Measurements from ENCODE around the gene NBPF9. TPM values are rescaled to one million over a fixed set of nuclear protein-coding genes. Genes with fewer than 3 reads are reported as not detected.
"Not testable (repeated sequence)": the region's sequence is repeated elsewhere in the genome, so short reads cannot be mapped to it uniquely, and the experiment has no call there.

NBPF9 gene
- total RNA-seq, 2 donors from 2014 or later, result 31.2 to 38.1 TPM

- H3K4me3 Mint-ChIP-seq; H3K9me3 Mint-ChIP-seq; DNase-seq; H3K4me1 Mint-ChIP-seq; H3K27me3 Mint-ChIP-seq (ENCODE audit: insufficient read depth); H3K27me3 ChIP-seq (ENCODE audit: control insufficient read depth, insufficient read depth, low read length, poor library complexity, severe bottlenecking); H3K36me3 ChIP-seq (ENCODE audit: control insufficient read depth, insufficient read depth, low read length); H3K4me1 ChIP-seq (ENCODE audit: control insufficient read depth, insufficient read depth, low read length); H3K27ac ChIP-seq (ENCODE audit: low read depth, low read length); H3K9ac ChIP-seq (ENCODE audit: extremely low read depth, low read length, poor library complexity, severe bottlenecking); H3K9me3 ChIP-seq (ENCODE audit: control insufficient read depth, low read length); H3K36me3 Mint-ChIP-seq (ENCODE audit: low read depth); H3K27ac Mint-ChIP-seq; H3K4me3 ChIP-seq (ENCODE audit: low read length): not testable (repeated sequence)
- peak; percentile 35 for TF ChIP-seq CTCF (conservative IDR thresholded peaks at IDR 0.05)
- WGBS, 2 experiments (ENCODE audit: insufficient coverage in 1 of 2, insufficient read length in 1 of 2), result no CpG with 5 or more reads among the region's 3 CpGs
Observed at GRCh38 chr1:149024327-149024726, 79.0 kb downstream of the NBPF9 start.

- H3K27ac ChIP-seq (ENCODE audit: low read depth, low read length); H3K4me1 ChIP-seq (ENCODE audit: control insufficient read depth, insufficient read depth, low read length); H3K4me3 Mint-ChIP-seq; H3K27me3 Mint-ChIP-seq (ENCODE audit: insufficient read depth); DNase-seq; H3K27ac Mint-ChIP-seq; H3K9ac ChIP-seq (ENCODE audit: extremely low read depth, low read length, poor library complexity, severe bottlenecking); H3K4me3 ChIP-seq (ENCODE audit: low read length); H3K36me3 ChIP-seq (ENCODE audit: control insufficient read depth, insufficient read depth, low read length); H3K9me3 ChIP-seq (ENCODE audit: control insufficient read depth, low read length); H3K27me3 ChIP-seq (ENCODE audit: control insufficient read depth, insufficient read depth, low read length, poor library complexity, severe bottlenecking); H3K4me1 Mint-ChIP-seq; H3K36me3 Mint-ChIP-seq (ENCODE audit: low read depth); H3K9me3 Mint-ChIP-seq: not testable (repeated sequence)
- 95% methylated on average over 2 of the region's 3 CpGs; no CpG with 5 or more reads in 1 of the 2 experiments for WGBS, 2 experiments (ENCODE audit: insufficient coverage in 1 of 2, insufficient read length in 1 of 2)
Observed at GRCh38 chr1:149018577-149018976, 84.8 kb downstream of the NBPF9 start.

- H3K36me3 Mint-ChIP-seq (ENCODE audit: low read depth); H3K27me3 ChIP-seq (ENCODE audit: control insufficient read depth, insufficient read depth, low read length, poor library complexity, severe bottlenecking); DNase-seq; H3K27ac ChIP-seq (ENCODE audit: low read depth, low read length); H3K9me3 Mint-ChIP-seq; H3K36me3 ChIP-seq (ENCODE audit: control insufficient read depth, insufficient read depth, low read length); H3K9ac ChIP-seq (ENCODE audit: extremely low read depth, low read length, poor library complexity, severe bottlenecking); H3K4me3 ChIP-seq (ENCODE audit: low read length); H3K4me1 ChIP-seq (ENCODE audit: control insufficient read depth, insufficient read depth, low read length); H3K27me3 Mint-ChIP-seq (ENCODE audit: insufficient read depth); H3K27ac Mint-ChIP-seq; H3K9me3 ChIP-seq (ENCODE audit: control insufficient read depth, low read length); H3K4me1 Mint-ChIP-seq; H3K4me3 Mint-ChIP-seq: not testable (repeated sequence)
- no CpG with 5 or more reads among the region's 2 CpGs for WGBS, 2 experiments (ENCODE audit: insufficient coverage in 1 of 2, insufficient read length in 1 of 2)
Observed at GRCh38 chr1:149016626-149017025, 86.7 kb downstream of the NBPF9 start.

- H3K36me3 ChIP-seq (ENCODE audit: control insufficient read depth, insufficient read depth, low read length); DNase-seq; H3K9me3 Mint-ChIP-seq; H3K9me3 ChIP-seq (ENCODE audit: control insufficient read depth, low read length); H3K27me3 Mint-ChIP-seq (ENCODE audit: insufficient read depth); H3K4me3 Mint-ChIP-seq; H3K9ac ChIP-seq (ENCODE audit: extremely low read depth, low read length, poor library complexity, severe bottlenecking); H3K27me3 ChIP-seq (ENCODE audit: control insufficient read depth, insufficient read depth, low read length, poor library complexity, severe bottlenecking); H3K4me3 ChIP-seq (ENCODE audit: low read length); H3K4me1 Mint-ChIP-seq; H3K27ac Mint-ChIP-seq; H3K27ac ChIP-seq (ENCODE audit: low read depth, low read length); H3K4me1 ChIP-seq (ENCODE audit: control insufficient read depth, insufficient read depth, low read length); H3K36me3 Mint-ChIP-seq (ENCODE audit: low read depth): not testable (repeated sequence)
- WGBS, 2 experiments (ENCODE audit: insufficient coverage in 1 of 2, insufficient read length in 1 of 2), result no CpG with 5 or more reads among the region's 3 CpGs
Observed at GRCh38 chr1:149015522-149015921, 87.8 kb downstream of the NBPF9 start.

- WGBS, 2 experiments (ENCODE audit: insufficient coverage in 1 of 2, insufficient read length in 1 of 2), result 91% methylated on average over 4 of the region's 4 CpGs; no CpG with 5 or more reads in 1 of the 2 experiments
- H3K36me3 Mint-ChIP-seq (ENCODE audit: low read depth); DNase-seq; H3K9ac ChIP-seq (ENCODE audit: extremely low read depth, low read length, poor library complexity, severe bottlenecking); H3K36me3 ChIP-seq (ENCODE audit: control insufficient read depth, insufficient read depth, low read length); H3K27ac ChIP-seq (ENCODE audit: low read depth, low read length); H3K4me3 ChIP-seq (ENCODE audit: low read length); H3K27me3 ChIP-seq (ENCODE audit: control insufficient read depth, insufficient read depth, low read length, poor library complexity, severe bottlenecking); H3K4me1 Mint-ChIP-seq; H3K9me3 ChIP-seq (ENCODE audit: control insufficient read depth, low read length); H3K27ac Mint-ChIP-seq; H3K4me1 ChIP-seq (ENCODE audit: control insufficient read depth, insufficient read depth, low read length); H3K27me3 Mint-ChIP-seq (ENCODE audit: insufficient read depth); H3K4me3 Mint-ChIP-seq; H3K9me3 Mint-ChIP-seq: not testable (repeated sequence)
Observed at GRCh38 chr1:149013513-149013912, 89.8 kb downstream of the NBPF9 start.

- not testable (repeated sequence) for H3K27me3 Mint-ChIP-seq (ENCODE audit: insufficient read depth); H3K27ac ChIP-seq (ENCODE audit: low read depth, low read length); H3K36me3 ChIP-seq (ENCODE audit: control insufficient read depth, insufficient read depth, low read length); H3K27ac Mint-ChIP-seq; H3K36me3 Mint-ChIP-seq (ENCODE audit: low read depth); DNase-seq; H3K9ac ChIP-seq (ENCODE audit: extremely low read depth, low read length, poor library complexity, severe bottlenecking); H3K9me3 Mint-ChIP-seq; H3K9me3 ChIP-seq (ENCODE audit: control insufficient read depth, low read length); H3K4me3 Mint-ChIP-seq; H3K4me1 Mint-ChIP-seq; H3K4me1 ChIP-seq (ENCODE audit: control insufficient read depth, insufficient read depth, low read length); H3K4me3 ChIP-seq (ENCODE audit: low read length); H3K27me3 ChIP-seq (ENCODE audit: control insufficient read depth, insufficient read depth, low read length, poor library complexity, severe bottlenecking)
- WGBS, 2 experiments (ENCODE audit: insufficient coverage in 1 of 2, insufficient read length in 1 of 2), result no CpG with 5 or more reads among the region's 5 CpGs
Observed at GRCh38 chr1:149012599-149012998, 90.8 kb downstream of the NBPF9 start.

- not testable (repeated sequence) for H3K27ac Mint-ChIP-seq; H3K27me3 Mint-ChIP-seq (ENCODE audit: insufficient read depth); H3K9ac ChIP-seq (ENCODE audit: extremely low read depth, low read length, poor library complexity, severe bottlenecking); H3K4me3 Mint-ChIP-seq; H3K36me3 ChIP-seq (ENCODE audit: control insufficient read depth, insufficient read depth, low read length); H3K4me3 ChIP-seq (ENCODE audit: low read length); DNase-seq; H3K9me3 Mint-ChIP-seq; H3K4me1 ChIP-seq (ENCODE audit: control insufficient read depth, insufficient read depth, low read length); H3K27ac ChIP-seq (ENCODE audit: low read depth, low read length); H3K36me3 Mint-ChIP-seq (ENCODE audit: low read depth); H3K27me3 ChIP-seq (ENCODE audit: control insufficient read depth, insufficient read depth, low read length, poor library complexity, severe bottlenecking); H3K9me3 ChIP-seq (ENCODE audit: control insufficient read depth, low read length); H3K4me1 Mint-ChIP-seq
- WGBS, 2 experiments (ENCODE audit: insufficient coverage in 1 of 2, insufficient read length in 1 of 2), result 89 to 100% methylated on average over 1 to 2 of the region's 3 CpGs
Observed at GRCh38 chr1:149009761-149010160, 93.6 kb downstream of the NBPF9 start.
